Measurements from ENCODE around the gene HSD17B11.
"Not testable (repeated sequence)": the region's sequence is repeated elsewhere in the genome, so short reads cannot be mapped to it uniquely, and the experiment has no call there.

Gene HSD17B11

GRCh38 chr4:87405211-87405820, 14.3 kb upstream of the HSD17B11 start:
- no peak for DNase-seq (ENCODE audit: low read depth)

- not testable (repeated sequence) for DNase-seq (ENCODE audit: low read depth)
Observed at GRCh38 chr4:87403732-87404131, 12.7 kb upstream of the HSD17B11 start.

GRCh38 chr4:87399954-87400353, 9.0 kb upstream of the HSD17B11 start:
- DNase-seq (ENCODE audit: low read depth): no peak

GRCh38 chr4:87399148-87399547, 8.2 kb upstream of the HSD17B11 start:
- no peak for DNase-seq (ENCODE audit: low read depth)

GRCh38 chr4:87395851-87396250, 4.9 kb upstream of the HSD17B11 start:
- DNase-seq (ENCODE audit: low read depth): not testable (repeated sequence)

GRCh38 chr4:87395073-87395472, 4.1 kb upstream of the HSD17B11 start:
- not testable (repeated sequence) for DNase-seq (ENCODE audit: low read depth)

- no peak for DNase-seq (ENCODE audit: low read depth)
Observed at GRCh38 chr4:87392183-87392582, 1.2 kb upstream of the HSD17B11 start.

- DNase-seq (ENCODE audit: low read depth): no peak
Observed at GRCh38 chr4:87391576-87392054, 627 bp upstream of the HSD17B11 start.

GRCh38 chr4:87390551-87390890, 467 bp downstream of the HSD17B11 start:
- DNase-seq (ENCODE audit: low read depth): no peak

GRCh38 chr4:87390055-87390454, 933 bp downstream of the HSD17B11 start:
- not testable (repeated sequence) for DNase-seq (ENCODE audit: low read depth)

- DNase-seq (ENCODE audit: low read depth): no peak
Observed at GRCh38 chr4:87388901-87389300, 2.1 kb downstream of the HSD17B11 start.

- no peak for DNase-seq (ENCODE audit: low read depth)
Observed at GRCh38 chr4:87387237-87387636, 3.8 kb downstream of the HSD17B11 start.

GRCh38 chr4:87384466-87385132, 6.4 kb downstream of the HSD17B11 start:
- DNase-seq (ENCODE audit: low read depth): not testable (repeated sequence)

GRCh38 chr4:87382931-87383330, 8.1 kb downstream of the HSD17B11 start:
- no peak for DNase-seq (ENCODE audit: low read depth)

- no peak for DNase-seq (ENCODE audit: low read depth)
Observed at GRCh38 chr4:87382116-87382515, 8.9 kb downstream of the HSD17B11 start.

- DNase-seq (ENCODE audit: low read depth): no peak
Observed at GRCh38 chr4:87377816-87378215, 13.2 kb downstream of the HSD17B11 start.

- DNase-seq (ENCODE audit: low read depth): no peak
Observed at GRCh38 chr4:87375719-87376291, 15.2 kb downstream of the HSD17B11 start.

- DNase-seq (ENCODE audit: low read depth): no peak
Observed at GRCh38 chr4:87370068-87370467, 20.9 kb downstream of the HSD17B11 start.

GRCh38 chr4:87366521-87367162, 24.3 kb downstream of the HSD17B11 start:
- DNase-seq (ENCODE audit: low read depth): no peak

- no peak for DNase-seq (ENCODE audit: low read depth)
Observed at GRCh38 chr4:87365348-87365747, 25.6 kb downstream of the HSD17B11 start.

- DNase-seq (ENCODE audit: low read depth): no peak
Observed at GRCh38 chr4:87363552-87363951, 27.4 kb downstream of the HSD17B11 start.

GRCh38 chr4:87360338-87360935, 30.6 kb downstream of the HSD17B11 start:
- DNase-seq (ENCODE audit: low read depth): no peak

- no peak for DNase-seq (ENCODE audit: low read depth)
Observed at GRCh38 chr4:87359258-87359657, 31.7 kb downstream of the HSD17B11 start.

Measured in stimulated activated CD8-positive, alpha-beta memory T cell treated with anti-CD3 and anti-CD28 coated beads, Interleukin-12 subunit alpha, Interleukin-12 subunit beta, amount 100 ng/mL, for 1 hour (primary cell).